GM19035 (cell line): Measurements from ENCODE around the gene RHBDD1.

Source experiments
- ATAC-seq: cut with Tn5 transposase; IDR thresholded peaks from one replicate; pipeline ENCODE4 v1.9.1; 2021; ENCODE audit not compliant: unreplicated experiment

The RHBDD1 gene

DNA sequence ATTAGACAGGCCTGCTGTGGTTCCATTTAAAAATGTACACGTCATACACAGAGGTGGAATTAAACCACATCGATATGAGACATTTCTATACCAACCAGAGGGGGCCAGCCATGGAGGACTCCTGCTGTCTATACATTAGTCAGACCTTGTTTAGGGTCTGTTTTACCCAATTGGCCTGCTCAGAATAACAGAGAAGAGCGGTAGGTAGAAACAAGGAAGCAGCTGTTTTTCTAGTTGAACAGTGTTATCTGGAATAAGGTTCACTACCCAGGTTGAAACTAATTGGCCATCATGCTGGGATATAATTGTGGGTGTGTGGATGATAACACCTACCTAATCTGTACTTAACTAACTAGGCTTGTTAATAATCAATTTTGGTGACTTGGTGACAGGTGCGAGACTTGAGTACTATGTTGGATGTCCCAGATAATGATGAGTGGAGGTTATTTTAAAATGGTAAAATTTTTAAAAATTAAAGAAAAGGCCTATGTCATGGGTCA lies 47.5 kb downstream of the RHBDD1 start:
- no peak for ATAC-seq

GRCh38 chr2:226884166-226884565 lies 48.3 kb downstream of the RHBDD1 start:
- ATAC-seq = no peak

DNA sequence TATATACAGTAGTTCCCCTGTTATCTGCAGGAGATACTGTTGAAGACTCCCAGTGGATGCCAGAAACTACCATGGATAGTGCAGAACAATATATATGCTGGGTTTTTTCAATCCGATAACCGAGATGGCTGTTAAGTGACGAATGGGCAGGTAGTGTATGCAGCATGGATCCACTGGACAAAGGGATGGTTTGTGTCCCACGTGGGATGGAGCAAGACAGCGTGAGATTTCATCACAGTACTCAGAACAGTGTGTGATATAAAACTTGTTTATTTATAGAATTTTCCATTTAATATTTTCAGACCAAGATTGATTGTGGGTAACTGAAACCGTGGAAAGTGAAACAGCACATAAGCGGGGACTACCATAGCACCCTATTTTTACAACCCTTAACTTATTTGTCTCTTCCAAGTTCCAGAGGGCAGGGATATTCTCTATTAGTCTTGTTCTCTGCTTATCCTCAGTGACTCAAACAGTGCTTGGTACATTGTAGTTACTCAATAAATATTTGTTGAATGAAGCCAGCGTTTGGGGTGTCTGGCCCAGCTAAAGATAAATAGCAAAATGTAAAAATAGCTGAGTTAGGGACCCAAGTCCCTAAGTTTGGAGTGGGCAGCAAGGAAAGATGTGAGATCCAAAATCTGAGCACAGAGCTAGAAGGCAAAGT lies 50.0 kb downstream of the RHBDD1 start:
- no peak for ATAC-seq

DNA sequence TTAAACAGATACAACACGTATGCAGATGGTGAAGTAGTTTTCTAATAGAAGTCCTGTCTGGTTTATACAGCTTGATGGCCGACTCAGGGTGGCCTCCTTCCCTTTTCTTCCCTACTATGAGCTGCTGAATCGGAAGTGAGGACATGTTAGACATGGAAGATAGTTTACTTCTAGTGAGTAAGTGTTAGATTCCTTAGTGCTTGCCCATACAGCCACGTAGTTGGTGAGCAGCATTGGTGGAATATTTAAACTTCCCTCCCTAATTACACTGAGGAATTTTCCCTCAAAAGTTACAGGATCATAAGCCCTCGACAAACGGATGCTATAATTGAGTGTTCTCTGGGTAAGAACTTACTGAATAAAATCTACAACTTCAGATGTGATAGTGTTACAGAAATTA lies 52.1 kb downstream of the RHBDD1 start:
- ATAC-seq = no peak

- no peak for ATAC-seq
Measured at GRCh38 chr2:226888378-226888965, 52.6 kb downstream of the RHBDD1 start.

DNA sequence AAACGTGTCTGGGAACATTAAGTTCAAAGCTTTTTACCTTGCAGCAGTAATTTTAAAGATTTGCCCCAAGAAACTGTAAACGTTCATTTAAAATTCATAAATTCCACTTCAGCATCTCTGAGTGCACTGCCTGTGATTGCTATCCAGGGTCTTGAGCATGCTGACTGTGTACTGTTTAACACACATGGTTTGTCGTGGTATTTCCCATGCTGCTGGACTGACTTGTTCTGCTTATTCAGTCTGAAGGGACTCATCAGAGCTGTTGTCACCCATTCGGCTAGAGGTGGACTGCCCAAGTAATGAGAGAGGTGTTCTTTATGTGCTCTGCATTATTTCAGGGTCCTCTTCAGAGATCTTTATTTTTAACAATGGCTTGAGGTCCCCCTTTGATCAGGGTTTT lies 53.1 kb downstream of the RHBDD1 start:
- ATAC-seq = no peak

- no peak for ATAC-seq
Measured at GRCh38 chr2:226890286-226890685, 54.4 kb downstream of the RHBDD1 start.

DNA sequence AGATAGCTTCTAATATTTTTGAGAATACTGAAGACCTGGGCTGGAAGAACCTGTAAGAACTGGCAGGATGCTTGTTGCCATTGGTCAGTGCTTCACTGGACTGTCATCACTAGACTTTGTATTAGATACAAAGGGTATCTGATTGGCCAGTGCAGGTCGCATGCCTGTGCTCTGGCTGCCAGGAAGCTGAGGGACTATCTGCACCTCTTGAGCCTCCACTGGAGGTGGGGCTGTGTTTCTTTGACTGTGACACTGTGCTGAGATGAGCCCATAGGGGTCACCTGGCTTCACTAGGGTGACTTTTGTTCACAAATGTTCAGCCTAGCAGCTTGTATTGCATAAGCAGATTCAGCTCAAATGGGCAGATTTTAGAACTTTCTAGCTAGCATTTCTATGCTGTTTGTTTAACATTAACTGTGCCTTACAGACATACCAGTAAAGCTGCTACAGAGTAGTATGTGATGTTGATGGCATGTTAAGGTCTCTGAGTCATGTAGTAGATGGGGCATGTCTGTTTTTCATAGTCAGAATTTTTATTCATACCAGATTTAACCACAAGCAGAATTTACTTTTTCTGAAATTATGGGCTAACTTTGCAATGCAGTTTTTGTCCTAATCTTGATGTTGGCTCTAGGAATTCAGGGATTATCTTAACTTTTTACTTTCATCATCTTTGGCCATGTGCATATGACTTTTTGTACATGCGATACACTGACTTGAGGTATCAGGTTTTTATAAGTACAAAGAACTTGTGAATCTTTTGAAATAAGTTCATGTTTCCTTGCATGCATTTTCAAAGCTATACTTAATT lies 56.1 kb downstream of the RHBDD1 start:
- ATAC-seq = no peak

DNA sequence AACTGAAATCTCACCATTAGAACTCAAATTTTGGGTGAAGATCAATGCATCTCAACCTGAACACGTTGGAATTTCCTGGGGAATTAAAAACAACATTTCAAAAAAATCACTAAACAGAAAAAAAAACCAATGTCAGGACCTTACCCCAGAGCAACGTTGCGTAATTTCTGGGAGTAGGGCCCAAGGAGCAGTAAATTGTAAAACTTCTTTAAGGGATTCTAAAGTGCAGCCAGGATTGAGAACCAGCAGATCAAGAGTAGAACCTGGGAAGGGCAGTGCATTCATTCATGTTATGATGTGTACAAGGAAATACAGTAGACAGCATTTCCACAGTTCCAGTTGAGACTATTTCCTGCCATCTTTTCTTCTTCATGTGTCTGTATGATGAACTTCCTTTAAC lies 56.9 kb downstream of the RHBDD1 start:
- no peak for ATAC-seq

DNA sequence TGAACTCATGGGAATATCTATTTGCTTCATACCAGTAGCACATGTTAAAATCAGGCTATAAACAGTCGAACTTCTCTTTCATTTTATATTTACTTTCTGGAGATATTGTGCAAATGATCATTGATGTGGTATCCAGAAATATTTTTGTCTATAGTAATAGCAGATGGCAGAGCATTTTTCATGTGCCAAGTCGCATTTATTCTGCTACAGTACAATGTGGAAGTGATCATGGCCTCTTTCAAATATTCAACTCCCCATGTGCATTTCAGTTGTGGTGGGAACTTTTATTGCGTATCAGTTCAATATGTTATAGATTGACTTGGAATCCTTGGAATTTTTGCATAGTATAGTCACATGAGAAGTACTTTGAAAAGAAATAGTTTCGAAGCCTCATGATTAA lies 57.4 kb downstream of the RHBDD1 start:
- ATAC-seq = no peak

DNA sequence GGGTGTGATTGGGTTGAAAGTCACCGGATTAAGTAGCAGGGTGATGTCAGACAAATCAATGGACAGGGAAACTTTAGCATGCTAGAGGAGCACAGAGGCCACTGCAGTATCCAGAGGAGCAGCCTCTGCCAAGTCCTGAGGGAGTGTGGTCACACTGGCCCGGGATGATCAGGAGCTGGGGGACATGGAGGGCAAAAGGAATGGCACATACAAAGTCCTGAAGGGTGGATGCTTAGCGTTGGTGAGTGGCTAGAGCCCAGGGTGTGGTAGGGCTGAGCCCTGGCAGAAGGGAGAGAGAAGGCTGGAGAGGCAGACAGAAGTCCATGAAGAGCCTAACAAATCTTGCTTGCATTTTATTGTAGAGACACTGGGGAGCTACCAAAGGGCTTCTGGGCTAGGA lies 58.9 kb downstream of the RHBDD1 start:
- no peak for ATAC-seq

DNA sequence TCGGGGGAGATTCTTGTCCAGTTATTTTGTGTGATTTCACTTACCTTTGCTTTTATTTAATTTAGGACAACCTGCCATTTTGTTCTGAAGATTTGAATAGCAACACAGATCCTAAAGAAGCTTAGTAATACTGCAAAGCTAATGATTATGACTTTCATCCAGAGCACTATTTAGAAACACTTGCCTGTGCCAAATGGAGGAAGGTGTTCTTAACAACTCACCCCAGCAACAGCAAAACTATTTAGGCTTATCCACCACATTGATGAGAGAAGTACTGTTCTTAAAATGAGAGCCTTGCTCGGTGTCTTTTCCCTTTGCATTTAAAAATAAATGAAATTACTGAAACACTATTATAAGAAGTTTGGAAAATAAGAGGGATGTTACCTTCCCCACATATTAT lies 59.7 kb downstream of the RHBDD1 start:
- ATAC-seq = no peak

- ATAC-seq = no peak
Measured at GRCh38 chr2:226898121-226898520, 62.3 kb downstream of the RHBDD1 start.

GRCh38 chr2:226898897-226899296 lies 63.0 kb downstream of the RHBDD1 start:
- no peak for ATAC-seq

- no peak for ATAC-seq
Measured at GRCh38 chr2:226902041-226902966, 66.5 kb downstream of the RHBDD1 start.

DNA sequence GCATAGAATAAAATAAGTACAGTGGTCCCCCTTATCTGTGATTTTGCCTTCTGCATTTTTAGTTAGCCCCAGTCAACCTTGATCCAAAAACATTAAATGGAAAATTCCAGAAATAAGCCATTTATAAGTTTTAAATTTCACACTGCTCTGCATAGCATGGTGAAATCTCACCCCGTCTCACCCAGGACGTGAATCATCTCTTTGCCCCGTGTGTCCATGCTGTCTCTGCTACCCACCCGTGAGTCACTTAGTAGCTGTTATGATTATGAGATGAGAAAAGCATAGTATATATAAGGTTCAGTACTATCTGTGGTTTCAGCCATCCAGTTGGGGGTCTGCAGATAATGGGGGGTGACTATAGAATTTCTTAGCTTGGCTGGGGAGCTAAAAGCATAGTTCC lies 67.3 kb downstream of the RHBDD1 start:
- no peak for ATAC-seq

DNA sequence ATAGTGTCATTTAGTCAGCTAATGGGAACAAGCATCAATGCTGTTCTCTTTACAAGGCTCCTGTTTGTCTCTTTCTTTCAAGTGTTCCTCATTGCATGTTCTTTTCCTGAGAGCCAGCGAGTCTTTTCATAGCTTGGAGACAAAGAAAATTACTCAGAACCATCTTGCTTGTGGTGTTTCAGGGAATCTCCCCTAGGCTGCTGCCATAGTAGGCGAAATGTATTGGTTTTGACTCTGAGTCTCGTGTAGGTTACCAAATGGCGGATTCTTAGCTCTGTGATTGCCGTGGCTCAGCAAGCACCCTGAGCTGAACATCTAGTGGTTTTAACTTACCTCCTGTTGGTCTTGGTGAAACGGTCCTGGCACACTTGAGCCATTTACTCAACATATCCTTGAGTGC lies 68.7 kb downstream of the RHBDD1 start:
- ATAC-seq = peak; percentile 48

- peak; percentile 23 for ATAC-seq
Measured at GRCh38 chr2:226905718-226906117, 69.9 kb downstream of the RHBDD1 start.

- peak; percentile 86 for ATAC-seq
Measured at GRCh38 chr2:226906163-226906693, 70.4 kb downstream of the RHBDD1 start.

GRCh38 chr2:226909126-226909525 lies 73.3 kb downstream of the RHBDD1 start:
- no peak for ATAC-seq

DNA sequence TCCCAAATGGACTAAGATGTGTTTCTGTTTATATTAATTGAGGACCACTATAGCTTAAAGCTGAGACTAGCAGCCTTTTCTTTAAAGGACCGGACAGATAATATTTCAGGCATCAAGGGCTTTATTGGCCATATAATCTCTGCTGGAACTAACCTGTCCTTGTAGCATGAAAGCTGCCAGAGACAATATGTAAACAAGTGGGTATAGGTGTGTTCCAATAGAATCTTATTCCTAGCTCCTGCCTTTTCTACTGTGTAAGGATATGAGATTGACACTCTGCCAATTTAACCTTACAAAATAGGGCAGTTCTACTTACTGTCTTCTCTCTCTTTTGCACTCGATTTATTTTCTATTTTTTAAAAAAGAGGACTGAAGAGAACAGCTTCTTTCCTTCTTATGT lies 74.0 kb downstream of the RHBDD1 start:
- ATAC-seq = no peak
